NB4 (cell line): ENCODE measurements around the gene CLMN.

ENCODE experiments used
- CTCF ChIP-seq: IDR thresholded peaks from one replicate; pipeline ENCODE4 v1.5.1; 2012; ENCODE audit warnings: low read depth, low read length
- MYC ChIP-seq: IDR thresholded peaks from 2 replicates; pipeline ENCODE4 v1.6.1; 2011; ENCODE audit warnings: low read depth, low read length
- POLR2A ChIP-seq: IDR thresholded peaks from 2 replicates; pipeline ENCODE4 v1.6.1; 2011; ENCODE audit warnings: mild to moderate bottlenecking; ENCODE audit not compliant: insufficient read length; ENCODE audit errors: extremely low read depth
- TF ChIP-seq, protein P1 (sequence below): IDR thresholded peaks from 2 replicates; pipeline ENCODE4 v1.6.1; 2011; ENCODE audit warnings: low read depth, low read length

GRCh38 chr14:95290871-95291431, 28.8 kb downstream of the CLMN start:
- TF ChIP-seq CTCF (no peak), POLR2A (no peak), MYC (no peak)
- TF ChIP-seq, protein P1, sequence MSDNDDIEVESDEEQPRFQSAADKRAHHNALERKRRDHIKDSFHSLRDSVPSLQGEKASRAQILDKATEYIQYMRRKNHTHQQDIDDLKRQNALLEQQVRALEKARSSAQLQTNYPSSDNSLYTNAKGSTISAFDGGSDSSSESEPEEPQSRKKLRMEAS: no peak
